GM12864 (cell line): ENCODE data around the gene FOXO3.

Source experiments
- DNase-seq: peaks from one replicate; pipeline ENCODE4 v3.0.0-alpha.2; 2011; ENCODE audit warnings: low read depth
- H3K4me3 ChIP-seq: 2 replicates; pipeline ENCODE4 v1.5.1; 2011; ENCODE audit warnings: mild to moderate bottlenecking, low read depth, low read length, control low read depth
- CTCF ChIP-seq: IDR thresholded peaks from 2 replicates; pipeline ENCODE4 v1.5.1; 2011; ENCODE audit warnings: low read depth, mild to moderate bottlenecking, moderate library complexity, low read length, control low read depth, inconsistent platforms; ENCODE audit errors: missing control alignments

FOXO3 gene

GRCh38 chr6:108721286-108721685, 160.6 kb downstream of the FOXO3 start:
- H3K4me3 ChIP-seq = no peak overlapping the region
- no peak for TF ChIP-seq CTCF
- no peak for DNase-seq

GRCh38 chr6:108723594-108723993, 162.9 kb downstream of the FOXO3 start:
- TF ChIP-seq CTCF = no peak
- no peak for DNase-seq
- H3K4me3 ChIP-seq = no peak overlapping the region

- DNase-seq = no peak
- TF ChIP-seq CTCF = no peak
Observed at GRCh38 chr6:108726726-108727339, 166.1 kb downstream of the FOXO3 start.

GRCh38 chr6:108727966-108728730, 167.4 kb downstream of the FOXO3 start:
- no peak for DNase-seq
- H3K4me3 ChIP-seq = no peak overlapping the region
- no peak for TF ChIP-seq CTCF

More at GRCh38 chr6:108726726-108727339, 166.1 kb downstream of the FOXO3 start:
- H3K4me3 ChIP-seq = no peak overlapping the region

- TF ChIP-seq CTCF = no peak
- no peak overlapping the region for H3K4me3 ChIP-seq
- DNase-seq = no peak
Observed at GRCh38 chr6:108728826-108729225, 168.1 kb downstream of the FOXO3 start.

- no peak for DNase-seq
- no peak for TF ChIP-seq CTCF
- H3K4me3 ChIP-seq = no peak overlapping the region
Observed at GRCh38 chr6:108730635-108731515, 170.2 kb downstream of the FOXO3 start.
